Fibroblast of villous mesenchyme (primary cell): ENCODE measurements around the gene TBCK. TPM values are rescaled to one million over a fixed set of nuclear protein-coding genes. Genes with fewer than 3 reads are reported as not detected.

Experiments used
- DNase-seq: peaks from one replicate; pipeline ENCODE4 v3.0.0-alpha.2; 2010; ENCODE audit warnings: low read depth
- H3K4me3 ChIP-seq: 2 replicates; pipeline ENCODE4 v1.5.1; 2011; ENCODE audit warnings: low read depth, mild to moderate bottlenecking, low read length
- total RNA-seq: library from RNA; depleted of rRNA; stranded (reverse); fragments of >200 nt; gene quantifications from 2 replicates; pipeline ENCODE4 v1.2.3, GENCODE V29; 2012
- TF ChIP-seq, protein P1 (sequence below): IDR thresholded peaks from 2 replicates; pipeline ENCODE4 v1.5.1; 2012; ENCODE audit warnings: low read depth, mild to moderate bottlenecking, low read length; ENCODE audit not compliant: insufficient read depth

TBCK gene
- total RNA-seq, 1 donor, result 80.3 TPM

DNA sequence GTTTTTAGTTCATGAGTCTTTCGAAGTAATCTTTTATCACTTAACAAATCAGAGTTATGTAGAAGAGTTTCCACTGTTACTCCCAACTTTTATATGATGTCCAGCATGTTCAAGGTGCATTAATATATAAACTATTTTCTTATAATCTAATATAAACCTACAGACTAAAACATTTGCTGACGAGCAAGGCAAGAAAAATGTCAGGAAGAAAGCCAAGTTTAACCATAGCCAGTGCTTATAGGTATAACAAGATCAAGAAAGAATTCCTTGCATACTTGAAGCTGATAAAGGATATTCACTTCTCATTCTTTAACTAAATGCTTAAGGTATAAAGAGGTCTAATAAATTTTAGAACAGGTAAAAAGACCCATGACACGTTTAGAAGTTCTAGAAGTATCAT is 253.0 kb downstream of the TBCK start:
- TF ChIP-seq, protein P1, sequence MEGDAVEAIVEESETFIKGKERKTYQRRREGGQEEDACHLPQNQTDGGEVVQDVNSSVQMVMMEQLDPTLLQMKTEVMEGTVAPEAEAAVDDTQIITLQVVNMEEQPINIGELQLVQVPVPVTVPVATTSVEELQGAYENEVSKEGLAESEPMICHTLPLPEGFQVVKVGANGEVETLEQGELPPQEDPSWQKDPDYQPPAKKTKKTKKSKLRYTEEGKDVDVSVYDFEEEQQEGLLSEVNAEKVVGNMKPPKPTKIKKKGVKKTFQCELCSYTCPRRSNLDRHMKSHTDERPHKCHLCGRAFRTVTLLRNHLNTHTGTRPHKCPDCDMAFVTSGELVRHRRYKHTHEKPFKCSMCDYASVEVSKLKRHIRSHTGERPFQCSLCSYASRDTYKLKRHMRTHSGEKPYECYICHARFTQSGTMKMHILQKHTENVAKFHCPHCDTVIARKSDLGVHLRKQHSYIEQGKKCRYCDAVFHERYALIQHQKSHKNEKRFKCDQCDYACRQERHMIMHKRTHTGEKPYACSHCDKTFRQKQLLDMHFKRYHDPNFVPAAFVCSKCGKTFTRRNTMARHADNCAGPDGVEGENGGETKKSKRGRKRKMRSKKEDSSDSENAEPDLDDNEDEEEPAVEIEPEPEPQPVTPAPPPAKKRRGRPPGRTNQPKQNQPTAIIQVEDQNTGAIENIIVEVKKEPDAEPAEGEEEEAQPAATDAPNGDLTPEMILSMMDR, result no peak

DNA sequence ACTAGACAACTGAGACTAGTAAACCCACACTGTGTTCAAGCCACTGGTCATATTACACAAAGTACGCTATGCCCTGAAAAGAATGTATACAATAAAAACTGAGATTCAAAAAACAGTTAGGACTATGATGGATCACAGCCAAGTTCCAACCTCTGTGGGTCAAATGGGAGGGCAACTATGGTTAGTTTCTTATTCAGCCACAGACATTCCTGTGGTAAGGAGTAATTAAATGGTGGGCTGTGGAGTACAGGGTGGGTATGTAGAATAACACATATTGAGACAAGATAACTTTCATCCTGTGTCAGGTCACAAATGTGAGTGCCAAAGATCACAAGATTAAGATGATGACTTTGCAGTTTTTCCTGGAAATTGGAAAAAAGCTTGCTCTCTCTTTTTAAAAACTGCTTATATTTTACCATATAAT is 253.5 kb downstream of the TBCK start:
- H3K4me3 ChIP-seq, result no peak overlapping the region
- peak; percentile 95 for DNase-seq
- TF ChIP-seq, protein P1, result no peak

More for the DNA sequence above, 253.0 kb downstream of the TBCK start:
- no peak overlapping the region for H3K4me3 ChIP-seq
- DNase-seq, result no peak

DNA sequence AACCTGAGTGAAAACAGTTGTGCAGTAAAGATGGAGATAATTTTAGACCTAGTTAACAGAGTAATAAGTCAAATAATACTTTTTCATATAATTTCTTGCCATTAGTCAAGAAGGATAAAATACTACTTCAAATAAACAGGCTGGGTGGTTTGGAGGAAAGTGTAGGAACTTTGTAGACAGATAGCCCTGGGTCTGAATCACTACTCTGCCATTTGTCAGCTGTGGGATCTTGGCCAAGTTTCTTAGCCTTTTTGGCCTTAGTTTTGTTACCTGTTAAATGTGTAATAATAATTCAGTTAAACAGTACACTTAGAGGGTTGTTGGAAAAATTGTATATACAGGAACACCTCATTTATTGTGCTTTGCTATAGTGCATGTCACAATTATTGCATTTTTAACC is 257.1 kb downstream of the TBCK start:
- H3K4me3 ChIP-seq, result no peak overlapping the region
- DNase-seq, result no peak
- TF ChIP-seq, protein P1, result no peak

DNA sequence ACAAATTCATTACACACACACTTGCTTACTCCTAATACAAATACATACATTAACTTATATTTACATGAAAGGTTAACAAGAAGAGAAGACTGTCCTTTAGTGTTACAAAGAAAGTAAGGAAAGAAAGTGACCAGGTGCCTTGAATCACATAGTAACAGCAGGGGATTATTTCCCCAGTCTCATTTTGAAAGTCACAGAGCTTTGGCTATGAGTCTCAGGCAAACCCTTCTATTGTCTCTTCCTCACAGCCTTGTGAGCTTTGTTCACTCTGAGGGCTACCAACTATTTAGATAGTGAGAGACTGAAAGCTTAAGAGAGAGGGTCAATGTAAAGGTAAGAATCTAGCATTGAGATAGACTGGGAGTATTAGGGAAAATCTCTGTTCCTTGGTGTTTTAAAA is 259.1 kb downstream of the TBCK start:
- no peak overlapping the region for H3K4me3 ChIP-seq
- TF ChIP-seq, protein P1, result no peak
- DNase-seq, result no peak

DNA sequence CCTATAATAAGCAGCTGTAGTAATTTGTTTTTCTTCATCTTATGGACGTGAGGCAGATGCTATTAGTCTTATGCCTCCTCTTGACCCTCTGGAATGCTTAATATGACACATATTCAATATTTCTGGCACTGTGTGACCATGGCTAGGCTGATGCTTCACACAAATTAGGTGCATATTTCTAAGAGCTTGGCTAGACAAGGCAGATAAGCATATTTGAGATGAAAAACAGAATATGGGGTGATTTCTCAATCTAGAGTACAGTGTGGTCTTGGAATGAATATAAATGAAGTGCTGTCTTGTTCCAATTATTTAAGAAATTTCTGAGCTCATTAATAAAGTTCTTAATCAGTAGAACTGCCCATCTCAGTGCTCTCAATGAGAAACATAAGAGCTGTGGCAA is 264.5 kb downstream of the TBCK start:
- H3K4me3 ChIP-seq, result no peak overlapping the region
- TF ChIP-seq, protein P1, result no peak
- DNase-seq, result no peak

DNA sequence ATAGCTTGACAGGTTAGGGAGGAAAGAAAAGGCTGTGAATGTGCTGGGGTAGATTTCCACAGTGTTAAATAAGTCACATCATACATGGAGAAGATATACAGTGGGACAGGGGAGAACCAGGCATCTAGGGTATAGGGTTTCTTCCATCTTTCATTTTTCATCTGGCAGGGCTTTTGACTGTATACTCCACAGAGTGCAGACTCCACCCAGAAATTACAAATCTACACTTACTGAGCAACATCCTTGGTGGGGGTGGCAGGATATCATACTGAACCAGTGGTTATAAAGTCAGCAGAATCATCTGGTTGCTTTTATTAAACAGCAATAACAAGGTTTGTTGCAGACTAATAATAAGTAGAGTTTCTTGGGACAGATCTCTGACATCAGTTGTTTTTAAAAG is 266.5 kb downstream of the TBCK start:
- no peak for DNase-seq
- TF ChIP-seq, protein P1, result no peak

DNA sequence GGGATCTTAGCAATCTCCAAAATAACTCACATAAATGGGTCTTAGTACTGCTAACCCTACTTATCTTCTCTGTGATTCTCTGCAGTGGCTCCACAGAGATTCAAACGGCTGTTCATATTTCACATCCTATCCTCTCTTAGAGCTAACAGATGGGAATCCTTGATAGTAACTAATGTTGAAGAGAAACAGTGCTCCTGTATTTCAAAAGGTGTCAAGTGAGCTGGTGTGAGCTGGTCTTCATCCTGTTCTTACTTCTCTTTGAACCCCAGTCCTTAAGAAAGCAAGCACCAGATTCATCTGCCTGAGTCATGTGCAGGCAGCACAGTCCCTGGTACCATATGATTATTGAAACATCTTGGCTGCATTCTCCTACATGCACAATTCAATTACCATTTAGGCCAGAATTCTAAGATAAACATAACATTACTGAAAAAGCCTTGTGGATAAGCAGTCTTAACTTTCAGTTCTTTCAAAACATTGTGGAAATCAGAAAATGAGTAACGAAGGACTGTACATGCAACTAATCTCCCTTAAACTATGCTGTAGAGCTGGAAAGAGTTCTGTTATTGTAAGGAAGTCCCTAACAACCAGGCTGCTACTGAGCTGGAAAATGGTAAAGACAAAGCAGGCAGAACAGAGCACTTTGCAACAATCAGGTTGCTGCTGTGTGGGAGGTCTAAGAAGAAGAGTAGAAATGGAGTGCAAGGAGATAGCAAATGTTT is 267.6 kb downstream of the TBCK start:
- TF ChIP-seq, protein P1, result no peak
- peak; percentile 55 for DNase-seq
- H3K4me3 ChIP-seq, result no peak overlapping the region

More for the DNA sequence above, 266.5 kb downstream of the TBCK start:
- no peak overlapping the region for H3K4me3 ChIP-seq
